T47D (cell line): Measurements from ENCODE around the gene DNAAF1.

Source experiments
- DNase-seq, 2 experiments: peaks; one replicate each; pipeline versions ENCODE4 v3.0.0 to v3.0.0-alpha.2; 2011 to 2012; ENCODE audit warnings: low read depth in 1 of 2, low spot score in 1 of 2
- JUND ChIP-seq: IDR thresholded peaks from 2 replicates; pipeline ENCODE4 v1.6.1; 2012; ENCODE audit warnings: low read depth
- in situ Hi-C: cut with HindIII; loops from 2 replicates; pipeline ENCODE4 v1.10.0; 2016; ENCODE audit warnings: low sequenced_read_pairs, low pct_unique_long_range_greater_than_20kb

The DNAAF1 gene

GRCh38 chr16:84137287-84137686, 7.8 kb upstream of the DNAAF1 start:
- in situ Hi-C loops: no loop called here
- DNase-seq: no peak
- TF ChIP-seq JUND: no peak

DNA sequence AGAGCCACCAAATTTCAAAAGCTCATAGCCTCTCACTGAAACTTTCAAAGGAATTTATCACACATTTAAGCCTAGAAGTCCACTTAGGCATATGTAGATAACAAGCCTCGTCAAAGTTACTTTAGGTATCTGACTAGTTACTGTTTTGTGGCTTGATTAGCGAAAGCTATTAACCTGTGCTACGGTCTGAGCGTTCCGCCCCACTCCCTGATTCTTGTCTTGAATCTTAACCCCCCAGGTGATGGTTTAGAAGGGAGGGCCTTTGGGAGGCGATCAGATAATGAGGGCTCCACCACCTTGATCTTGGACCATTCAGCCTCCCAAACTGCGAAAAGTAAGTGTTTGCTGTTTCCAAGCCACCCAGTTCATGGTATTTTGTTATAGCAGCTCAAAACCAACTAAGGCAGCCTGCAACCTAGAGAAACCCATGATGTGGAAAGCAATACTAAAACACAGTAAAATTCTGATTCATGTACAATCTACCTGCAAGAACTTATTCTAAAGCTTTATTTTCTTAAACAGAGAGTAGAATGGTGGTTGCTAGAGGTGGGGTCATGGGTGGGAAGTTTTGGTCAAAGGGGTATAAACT, 7.2 kb upstream of the DNAAF1 start:
- in situ Hi-C loops: no loop called here
- DNase-seq: no peak
- no peak for TF ChIP-seq JUND

- TF ChIP-seq JUND: no peak
- DNase-seq: no peak
- in situ Hi-C loops: no loop called here
Measured at GRCh38 chr16:84138500-84138823, 6.6 kb upstream of the DNAAF1 start.

- DNase-seq: peak in 1 of 2 experiments; percentile 46
Measured at GRCh38 chr16:84138824-84139627, 6.1 kb upstream of the DNAAF1 start.

GRCh38 chr16:84139628-84140258, 5.4 kb upstream of the DNAAF1 start:
- DNase-seq: no peak
- in situ Hi-C loops: no loop called here
- no peak for TF ChIP-seq JUND

More at GRCh38 chr16:84138824-84139627, 6.1 kb upstream of the DNAAF1 start:
- TF ChIP-seq JUND: no peak
- in situ Hi-C loops: no loop called here

GRCh38 chr16:84141143-84141670, 3.9 kb upstream of the DNAAF1 start:
- in situ Hi-C loops: no loop called here
- TF ChIP-seq JUND: no peak
- DNase-seq: peak in 1 of 2 experiments; percentile 43

GRCh38 chr16:84143081-84143480, 2.0 kb upstream of the DNAAF1 start:
- TF ChIP-seq JUND: no peak
- in situ Hi-C loops: no loop called here
- DNase-seq: no peak

DNA sequence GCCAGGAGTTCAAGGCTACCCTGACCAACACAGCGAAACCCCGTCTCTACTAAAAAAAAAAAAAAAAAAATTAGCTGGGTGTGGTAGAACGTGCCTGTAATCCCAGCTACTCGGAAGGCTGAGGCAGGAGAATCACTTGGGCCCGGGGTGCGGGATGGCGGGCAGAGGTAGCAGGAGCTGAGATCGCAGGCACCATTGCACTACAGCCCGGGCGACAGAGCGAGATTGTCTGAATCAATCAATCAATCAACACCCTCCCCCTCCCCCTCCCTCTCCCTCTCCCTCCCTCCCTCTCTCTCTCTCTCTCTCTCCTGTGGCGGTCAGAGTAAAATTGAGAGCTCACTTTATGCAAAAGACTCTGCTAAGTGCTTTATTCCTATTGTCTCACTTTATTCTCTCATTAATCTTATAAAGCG, 1.3 kb upstream of the DNAAF1 start:
- peak in 1 of 2 experiments; percentile 55 for DNase-seq
- no peak for TF ChIP-seq JUND
- in situ Hi-C loops: no loop called here

GRCh38 chr16:84144209-84144858, 774 bp upstream of the DNAAF1 start:
- DNase-seq: peak; percentile 21 to 42
- in situ Hi-C loops: no loop called here
- no peak for TF ChIP-seq JUND

GRCh38 chr16:84150926-84151325, 5.8 kb downstream of the DNAAF1 start:
- no peak for DNase-seq
- TF ChIP-seq JUND: no peak
- in situ Hi-C loops: no loop called here

DNA sequence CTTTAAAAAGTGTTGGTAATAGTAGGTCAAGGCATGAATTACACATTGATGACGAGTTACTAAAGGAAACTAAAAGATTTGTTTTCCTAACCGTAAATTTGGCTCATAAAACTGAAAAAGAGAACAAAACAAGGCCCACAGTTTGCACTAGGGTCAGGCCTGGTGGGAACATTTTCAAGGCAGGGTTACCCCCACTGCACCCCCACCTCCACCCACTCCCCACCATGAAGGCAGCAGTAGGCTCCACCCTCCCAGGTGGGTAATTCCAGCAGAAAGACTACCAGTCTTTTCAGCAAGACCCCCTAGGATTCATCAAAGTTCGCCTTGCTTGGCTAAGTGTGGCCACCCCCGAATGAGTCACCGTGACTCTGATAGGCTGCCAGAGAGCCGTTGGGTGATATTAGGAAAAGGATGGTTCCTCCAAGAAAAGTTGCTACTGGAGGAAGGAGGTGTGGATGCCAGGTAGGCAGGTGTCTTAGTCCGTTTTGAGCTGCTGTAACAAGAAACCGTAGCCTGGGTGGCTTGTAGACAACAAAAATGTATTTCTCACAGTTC, 8.6 kb downstream of the DNAAF1 start:
- TF ChIP-seq JUND: no peak
- no peak for DNase-seq
- in situ Hi-C loops: no loop called here

DNA sequence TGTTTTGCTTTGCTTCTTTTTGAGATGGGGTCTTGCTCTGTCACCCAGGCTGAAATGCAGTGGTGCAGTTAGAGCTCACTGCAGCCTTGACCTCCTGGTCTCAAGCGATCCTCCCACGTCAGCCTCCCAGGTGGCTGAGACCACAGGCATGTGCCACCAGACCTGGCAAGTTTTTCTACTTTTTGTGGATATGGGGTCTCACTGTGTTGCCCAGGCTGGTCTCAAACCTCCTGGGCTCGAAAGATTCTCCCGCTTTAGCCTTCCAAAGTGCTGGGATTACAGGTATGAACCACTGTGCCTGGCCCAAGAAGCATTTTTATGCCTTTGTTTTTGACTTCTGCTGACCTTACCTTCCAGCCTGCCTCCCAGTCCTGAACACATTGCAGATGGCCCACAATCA, 10.1 kb downstream of the DNAAF1 start:
- no peak for TF ChIP-seq JUND
- no peak for DNase-seq
- in situ Hi-C loops: no loop called here

GRCh38 chr16:84155771-84156170, 10.7 kb downstream of the DNAAF1 start:
- in situ Hi-C loops: no loop called here
- no peak for TF ChIP-seq JUND
- DNase-seq: no peak
